ENCODE data around the gene EXOC7.
"Not testable (repeated sequence)": the region's sequence is repeated elsewhere in the genome, so short reads cannot be mapped to it uniquely, and the experiment has no call there.

EXOC7 gene

DNA sequence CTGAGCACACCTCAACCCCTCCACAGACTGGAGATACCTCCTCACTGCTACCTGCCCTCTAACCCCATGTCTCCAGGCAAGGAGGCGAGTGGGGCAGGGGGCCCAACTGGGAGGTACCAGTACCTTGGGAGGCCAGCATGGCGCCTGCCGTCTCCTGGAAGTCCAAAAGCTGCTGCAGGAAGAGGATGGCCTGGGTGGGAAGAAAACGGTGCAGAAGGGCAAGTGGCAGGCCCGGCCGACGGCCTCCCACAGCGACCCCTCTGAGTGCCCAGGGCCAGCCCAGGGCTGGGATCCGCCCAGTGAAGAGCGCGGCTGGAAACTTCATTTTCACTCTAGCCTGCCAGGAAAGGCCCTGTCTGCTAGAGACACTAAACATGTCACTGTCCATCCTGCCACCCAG lies 16.1 kb downstream of the EXOC7 start:
- DNase-seq (ENCODE audit: low read depth, low spot score) = no peak

DNA sequence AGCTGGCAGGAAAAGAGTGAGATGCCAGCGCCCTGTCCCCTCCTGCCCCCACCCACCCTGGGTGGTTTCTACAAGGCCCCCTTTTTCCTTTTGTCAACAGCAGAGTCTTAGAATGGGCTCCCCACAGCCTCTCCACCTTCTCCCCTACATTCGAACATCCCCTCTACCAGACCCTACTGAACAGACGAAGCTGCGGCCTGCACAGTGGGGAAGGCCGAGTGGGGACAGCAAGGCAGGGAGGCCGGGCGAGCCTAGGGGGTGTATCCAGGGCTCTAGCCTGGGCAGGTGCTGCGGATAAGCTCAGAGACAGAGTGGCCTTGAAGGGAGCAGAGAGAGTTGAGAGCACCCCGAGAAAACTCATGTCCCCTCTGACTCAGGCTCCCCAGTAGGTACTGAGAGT lies 17.2 kb downstream of the EXOC7 start:
- no peak for DNase-seq (ENCODE audit: low read depth, low spot score)

DNA sequence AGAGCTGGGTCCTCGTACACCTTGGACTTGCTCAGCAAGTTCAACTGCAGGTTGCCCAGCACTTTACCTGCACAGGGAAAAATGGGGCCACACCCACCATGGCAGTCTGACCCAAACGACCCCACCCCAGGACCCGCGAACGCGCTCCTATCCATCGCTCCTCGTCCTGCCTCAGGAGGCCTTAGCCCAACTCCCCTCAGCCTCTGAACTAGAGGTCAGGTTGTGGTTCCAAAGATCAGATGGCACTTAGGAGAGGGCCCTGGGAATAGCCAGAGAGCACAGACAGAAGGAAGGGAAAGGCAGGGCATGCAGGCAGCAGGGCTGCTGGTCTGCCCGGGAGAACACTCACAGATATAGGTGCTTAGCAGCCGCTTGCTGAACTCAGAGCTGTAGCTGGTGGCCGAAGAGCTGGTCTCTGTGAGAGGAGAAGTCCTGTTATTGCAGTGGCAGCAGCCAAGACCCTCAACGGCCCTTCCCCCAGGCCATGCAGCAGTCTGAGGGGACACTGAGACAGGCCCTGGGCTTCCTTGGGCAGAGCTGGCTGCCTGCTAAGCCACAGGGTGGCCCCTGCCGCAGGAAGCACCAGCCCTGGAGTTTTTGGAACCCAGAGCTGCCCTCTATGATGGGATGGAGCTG lies 17.7 kb downstream of the EXOC7 start:
- DNase-seq (ENCODE audit: low read depth, low spot score) = no peak

DNA sequence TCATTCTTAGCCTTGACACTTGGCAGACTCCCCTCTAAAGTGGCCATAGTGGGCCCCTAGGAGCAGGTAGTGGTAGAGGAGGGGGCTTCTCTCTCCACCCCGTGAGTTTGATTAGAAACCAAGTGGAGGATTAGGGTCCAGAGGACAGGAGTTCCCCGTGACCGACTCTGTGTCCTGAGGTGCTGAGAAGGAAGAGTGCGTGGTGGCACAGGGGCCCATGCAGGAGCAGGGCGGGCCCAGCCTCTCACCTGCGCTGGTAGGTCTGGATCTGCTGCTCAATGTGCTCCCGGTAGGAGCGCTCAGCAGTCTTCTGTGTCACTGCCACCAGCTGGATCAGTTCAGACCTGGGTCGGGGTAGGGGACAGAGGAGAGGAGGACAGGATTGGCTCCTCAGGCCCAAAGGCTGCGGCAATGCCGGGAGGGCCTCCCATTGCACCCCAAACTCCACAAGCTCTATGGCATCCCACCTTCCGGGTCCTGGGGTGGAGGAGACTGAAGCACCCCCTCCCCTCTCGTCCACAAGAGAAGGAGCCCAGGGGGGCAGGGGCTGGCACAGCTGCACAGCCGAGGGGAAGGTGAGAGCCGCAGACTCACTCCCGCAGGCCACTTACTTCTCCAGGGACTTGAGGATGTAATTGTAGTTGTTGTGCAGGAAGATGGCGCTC lies 18.4 kb downstream of the EXOC7 start:
- no peak for DNase-seq (ENCODE audit: low read depth, low spot score)

DNA sequence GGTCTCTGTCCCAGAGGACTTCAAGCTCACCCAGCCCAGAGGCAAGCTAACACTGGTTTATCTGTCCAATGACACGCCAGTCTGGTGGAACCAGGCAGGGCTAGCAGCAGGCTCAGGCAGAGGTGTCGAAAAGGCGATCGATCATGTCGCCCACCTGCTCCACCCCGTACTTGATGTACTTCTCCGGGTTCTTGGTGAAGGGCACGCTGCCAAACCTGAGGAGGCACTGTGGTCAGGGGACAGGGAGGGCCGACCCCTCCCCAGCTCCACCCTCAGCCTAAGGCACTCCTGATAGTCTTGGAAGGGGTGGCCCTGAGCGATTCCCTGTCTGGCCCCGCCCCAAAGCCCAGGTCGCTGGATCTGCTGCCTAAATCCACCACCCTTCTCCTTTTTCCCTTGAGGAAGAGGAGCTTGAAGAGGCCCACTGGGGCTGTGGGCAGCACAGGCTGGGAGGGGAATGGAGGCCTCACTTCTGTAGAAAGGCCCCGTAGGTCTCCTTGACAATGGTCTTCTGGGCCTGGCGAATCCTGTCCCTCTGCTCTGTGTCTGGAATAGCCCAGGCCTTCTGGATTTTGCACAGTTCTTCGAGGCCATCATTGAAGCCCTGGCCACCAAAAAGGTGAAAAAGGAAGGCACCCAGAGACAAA lies 19.9 kb downstream of the EXOC7 start:
- DNase-seq (ENCODE audit: low read depth, low spot score) = no peak

DNA sequence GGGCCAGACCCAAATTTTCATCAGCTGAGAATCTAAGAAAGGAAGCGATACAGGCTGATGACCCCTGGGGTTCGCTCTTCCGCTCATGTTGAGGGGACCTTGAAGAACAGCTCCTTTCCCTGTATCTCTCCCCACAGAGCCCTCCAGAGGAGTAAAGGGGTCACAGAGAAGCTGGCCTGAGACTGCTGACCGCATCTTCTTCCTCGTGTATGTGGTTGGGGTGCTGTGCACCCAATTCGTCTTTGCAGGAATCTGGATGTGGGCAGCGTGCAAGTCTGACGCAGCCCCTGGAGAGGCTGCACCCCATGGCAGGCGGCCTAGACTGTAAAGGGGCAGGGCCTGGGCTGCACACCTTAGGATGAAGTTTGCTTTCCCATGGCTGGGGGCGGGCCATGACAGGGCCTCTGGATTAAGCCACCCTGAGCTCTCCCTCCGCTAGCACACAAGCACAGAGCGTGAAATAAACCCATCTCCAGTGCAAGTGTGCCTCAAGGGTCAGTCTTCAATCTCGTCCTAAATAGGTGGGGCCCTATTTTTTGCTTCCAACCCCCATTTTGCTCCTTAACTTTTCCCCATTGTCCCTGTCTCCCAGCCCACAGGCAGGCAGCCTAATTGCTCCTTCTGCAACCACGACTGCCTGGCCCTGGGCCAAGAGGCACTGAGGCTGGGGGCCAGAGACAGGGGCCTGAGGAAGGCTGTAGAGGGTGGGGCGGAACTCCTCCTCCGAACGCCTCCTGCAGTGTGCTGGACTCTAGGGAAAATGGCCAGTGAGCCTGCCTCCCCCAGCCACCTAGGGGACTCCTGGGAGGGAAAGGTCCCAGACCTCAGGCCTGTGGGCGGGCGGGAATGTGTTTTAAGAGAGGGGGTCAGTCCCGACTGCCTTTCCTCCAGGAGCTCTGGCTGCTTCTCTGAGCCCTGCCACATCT lies 21.0 kb downstream of the EXOC7 start:
- no peak for DNase-seq (ENCODE audit: low read depth, low spot score)

DNA sequence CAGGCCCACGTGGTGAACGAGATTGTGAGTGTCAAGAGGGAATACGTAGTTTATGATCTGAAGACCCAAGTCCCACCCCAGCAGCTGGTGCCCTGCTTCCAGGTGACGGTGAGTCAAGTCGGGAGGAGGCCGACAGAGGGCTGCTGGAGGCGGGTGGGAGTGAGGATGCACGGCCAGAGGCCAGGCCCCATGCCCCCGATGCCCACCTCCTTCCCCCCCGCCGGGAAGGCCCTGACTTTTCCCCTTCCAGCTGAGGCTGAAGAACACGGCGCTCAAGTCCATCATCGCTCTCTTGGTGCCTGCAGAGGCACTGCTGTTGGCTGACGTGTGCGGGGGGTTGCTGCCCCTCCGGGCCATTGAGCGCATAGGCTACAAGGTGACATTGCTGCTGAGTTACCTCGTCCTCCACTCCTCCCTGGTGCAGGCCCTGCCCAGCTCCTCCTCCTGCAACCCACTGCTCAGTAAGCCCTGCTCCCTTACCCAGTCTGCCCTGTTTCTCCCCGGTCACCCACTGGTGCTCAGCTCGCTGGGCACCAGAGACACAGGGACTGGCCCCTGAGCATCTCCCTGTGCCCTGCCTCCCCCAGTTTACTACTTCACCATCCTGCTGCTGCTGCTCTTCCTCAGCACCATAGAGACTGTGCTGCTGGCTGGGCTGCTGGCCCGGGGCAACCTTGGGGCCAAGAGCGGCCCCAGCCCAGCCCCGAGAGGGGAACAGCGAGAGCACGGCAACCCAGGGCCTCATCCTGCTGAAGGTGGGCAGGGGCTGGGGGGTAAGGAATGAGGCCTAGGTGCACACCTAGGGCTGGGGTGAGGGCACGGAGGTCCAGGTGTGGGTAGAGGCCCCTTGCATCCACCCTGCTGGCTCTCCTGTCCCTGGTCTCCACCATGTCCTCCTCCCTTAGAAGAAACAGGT lies 22.0 kb downstream of the EXOC7 start:
- DNase-seq (ENCODE audit: low read depth, low spot score) = no peak

DNA sequence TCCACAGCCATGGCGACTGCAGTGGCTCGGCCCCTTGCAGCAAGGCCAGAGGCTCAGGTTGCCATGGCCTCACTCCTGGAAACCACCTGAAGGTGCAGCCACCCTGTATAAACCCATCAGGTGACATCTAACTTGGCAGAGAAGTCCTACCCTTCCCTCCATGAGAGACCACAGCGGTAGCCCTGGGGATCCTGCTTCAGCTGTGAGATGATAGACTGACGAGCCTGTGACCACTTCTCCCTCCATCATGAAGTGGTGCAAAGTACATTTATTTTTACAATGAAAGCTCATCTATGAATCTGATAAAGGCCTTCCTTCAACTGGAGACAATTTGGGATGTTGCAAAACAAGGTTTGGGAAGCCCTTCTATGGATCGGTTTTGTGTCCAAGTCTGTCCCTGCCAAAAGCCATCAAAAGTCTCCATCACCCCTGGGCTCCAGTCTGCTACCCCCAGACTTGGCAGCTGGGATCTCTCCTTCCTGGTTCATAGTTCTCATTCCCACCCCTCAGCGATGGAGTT lies 22.8 kb downstream of the EXOC7 start:
- DNase-seq (ENCODE audit: low read depth, low spot score) = no peak

DNA sequence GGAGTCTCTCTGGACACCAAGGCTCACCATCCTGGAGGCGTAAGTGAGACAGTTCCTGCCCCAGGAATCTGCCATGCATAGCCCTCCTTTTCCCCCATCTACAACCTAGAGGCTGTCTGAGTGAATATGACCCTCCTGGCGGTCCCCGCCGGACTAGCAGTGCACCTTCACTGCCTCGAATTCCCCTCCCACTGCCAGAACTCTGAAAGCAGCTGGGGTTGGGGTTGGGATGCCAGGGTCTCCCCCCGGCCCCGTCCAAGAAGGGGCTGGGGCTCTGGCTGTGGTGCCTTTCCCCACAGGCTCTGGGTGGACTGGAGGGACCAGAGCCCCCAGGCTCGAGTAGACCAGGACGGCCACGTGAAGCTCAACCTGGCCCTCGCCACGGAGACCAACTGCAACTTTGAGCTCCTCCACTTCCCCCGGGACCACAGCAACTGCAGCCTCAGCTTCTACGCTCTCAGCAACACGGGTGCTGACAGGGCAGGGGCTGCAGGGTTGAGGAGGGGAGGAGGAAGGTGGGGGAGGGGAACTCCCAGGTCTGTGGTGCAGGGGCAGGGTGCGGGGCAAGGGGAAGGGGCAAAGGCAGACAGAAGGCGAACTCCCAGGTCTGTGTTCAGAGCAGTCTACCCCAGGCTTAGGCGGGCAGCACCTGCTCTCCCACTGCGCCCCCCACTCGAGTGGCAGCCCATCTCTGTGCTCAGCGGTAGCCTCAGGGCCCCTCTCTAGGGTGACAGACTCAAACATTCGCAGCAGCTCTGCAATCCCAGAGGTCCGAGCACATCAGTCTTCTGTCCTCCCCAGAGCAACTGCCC lies 23.4 kb downstream of the EXOC7 start:
- DNase-seq (ENCODE audit: low read depth, low spot score) = no peak

DNA sequence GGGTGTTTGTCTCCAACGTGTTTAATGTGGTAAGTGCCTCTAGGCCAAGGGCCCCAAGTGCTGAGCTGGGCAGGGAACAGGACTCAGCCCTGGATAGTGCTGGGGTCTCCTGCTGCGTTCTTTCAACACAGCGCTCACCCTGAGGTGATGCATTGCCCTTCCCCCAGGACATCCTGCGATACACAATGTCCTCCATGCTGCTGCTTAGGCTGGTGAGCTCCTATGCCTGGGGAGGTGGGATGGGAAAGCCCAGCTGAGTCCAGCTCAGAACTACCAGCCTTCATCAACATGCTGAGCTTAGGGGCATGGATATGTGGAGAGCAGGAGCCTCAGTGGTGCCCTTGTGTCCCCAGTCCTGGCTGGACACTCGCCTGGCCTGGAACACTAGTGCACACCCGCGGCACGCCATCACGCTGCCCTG lies 24.0 kb downstream of the EXOC7 start:
- no peak for DNase-seq (ENCODE audit: low read depth, low spot score)

DNA sequence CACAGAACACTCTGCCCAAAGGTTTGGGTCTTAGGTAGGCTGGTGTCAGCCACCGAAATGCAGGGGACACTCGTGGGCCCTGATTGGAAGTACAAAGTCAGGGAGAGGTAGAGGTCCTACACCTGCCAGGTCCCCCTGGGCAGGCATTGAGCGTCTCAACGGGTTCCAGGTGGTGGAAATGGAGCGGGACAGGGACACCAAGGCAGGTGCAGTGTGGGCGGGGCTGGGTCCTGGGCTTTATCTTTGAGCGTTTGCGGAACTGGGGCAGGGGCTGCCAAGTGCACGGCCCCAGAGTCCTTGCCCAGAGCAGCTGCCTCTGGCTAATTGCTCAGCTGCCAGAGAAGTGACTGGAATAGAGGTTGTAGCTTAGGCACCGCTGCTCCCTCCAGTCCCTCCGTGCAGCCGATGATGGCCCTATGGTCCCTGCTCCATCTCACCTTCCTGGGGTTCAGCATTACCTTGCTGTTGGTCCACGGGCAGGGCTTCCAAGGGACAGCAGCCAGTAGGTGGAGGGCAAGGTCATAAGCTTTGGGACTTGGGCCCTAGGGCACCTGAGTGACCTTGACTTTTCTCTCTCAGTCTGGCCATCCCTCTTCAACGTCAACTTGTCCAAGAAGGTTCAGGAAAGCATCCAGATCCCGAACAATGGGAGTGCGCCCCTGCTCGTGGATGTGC lies 24.6 kb downstream of the EXOC7 start, which contains the start of gene ZACN:
TSS of gene ZACN (plus strand) at position 323 of the 675 bp plus-strand sequence. CDS start at position 406, 83 bp downstream.
- DNase-seq (ENCODE audit: low read depth, low spot score) = no peak

DNA sequence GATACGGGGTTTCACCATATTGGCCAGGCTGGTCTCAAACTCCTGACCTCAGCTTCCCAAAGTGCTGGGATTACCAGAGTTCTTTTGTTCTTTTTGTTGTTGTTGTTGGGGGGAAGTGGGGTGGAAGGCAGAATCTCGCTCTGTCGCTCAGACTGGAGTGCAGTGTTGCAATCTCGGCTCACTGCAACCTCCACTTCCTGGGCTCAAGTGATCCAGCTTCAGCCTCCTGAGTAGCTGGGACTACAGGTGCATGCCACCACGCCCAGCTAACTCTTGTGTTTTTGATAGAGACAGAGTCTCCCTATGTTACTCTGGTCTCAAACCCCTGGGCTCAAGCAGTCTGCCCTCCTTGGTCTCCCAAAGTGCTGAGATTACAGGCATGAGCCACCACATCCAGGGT lies 25.2 kb downstream of the EXOC7 start:
- not testable (repeated sequence) for DNase-seq (ENCODE audit: low read depth, low spot score)

DNA sequence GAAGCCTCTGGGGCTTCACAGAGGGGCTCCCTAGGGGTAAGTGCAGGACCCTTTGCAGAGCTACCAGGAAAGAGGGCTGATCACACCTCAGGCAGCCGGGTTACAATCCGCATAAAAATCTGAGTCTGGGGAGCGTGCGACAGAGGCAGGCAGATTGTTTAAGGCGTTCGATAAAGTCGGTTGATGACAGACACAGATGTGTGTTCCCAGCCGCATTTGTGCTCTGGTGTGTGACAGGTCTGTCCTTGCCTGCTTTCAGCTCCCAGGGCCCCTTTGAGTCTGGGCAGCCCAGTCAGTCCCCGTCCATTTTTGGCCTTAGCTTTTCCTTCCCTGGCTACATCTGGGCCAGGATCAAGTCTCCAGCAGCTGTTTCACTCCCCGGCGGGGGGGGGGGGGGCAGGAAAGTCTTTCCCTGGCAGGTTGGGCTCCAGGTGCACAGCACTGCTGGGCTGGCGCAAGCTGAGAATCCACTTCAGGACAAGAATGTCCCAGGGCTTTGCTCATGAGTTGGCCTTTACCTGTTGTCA lies 25.9 kb downstream of the EXOC7 start:
- no peak for DNase-seq (ENCODE audit: low read depth, low spot score)

DNA sequence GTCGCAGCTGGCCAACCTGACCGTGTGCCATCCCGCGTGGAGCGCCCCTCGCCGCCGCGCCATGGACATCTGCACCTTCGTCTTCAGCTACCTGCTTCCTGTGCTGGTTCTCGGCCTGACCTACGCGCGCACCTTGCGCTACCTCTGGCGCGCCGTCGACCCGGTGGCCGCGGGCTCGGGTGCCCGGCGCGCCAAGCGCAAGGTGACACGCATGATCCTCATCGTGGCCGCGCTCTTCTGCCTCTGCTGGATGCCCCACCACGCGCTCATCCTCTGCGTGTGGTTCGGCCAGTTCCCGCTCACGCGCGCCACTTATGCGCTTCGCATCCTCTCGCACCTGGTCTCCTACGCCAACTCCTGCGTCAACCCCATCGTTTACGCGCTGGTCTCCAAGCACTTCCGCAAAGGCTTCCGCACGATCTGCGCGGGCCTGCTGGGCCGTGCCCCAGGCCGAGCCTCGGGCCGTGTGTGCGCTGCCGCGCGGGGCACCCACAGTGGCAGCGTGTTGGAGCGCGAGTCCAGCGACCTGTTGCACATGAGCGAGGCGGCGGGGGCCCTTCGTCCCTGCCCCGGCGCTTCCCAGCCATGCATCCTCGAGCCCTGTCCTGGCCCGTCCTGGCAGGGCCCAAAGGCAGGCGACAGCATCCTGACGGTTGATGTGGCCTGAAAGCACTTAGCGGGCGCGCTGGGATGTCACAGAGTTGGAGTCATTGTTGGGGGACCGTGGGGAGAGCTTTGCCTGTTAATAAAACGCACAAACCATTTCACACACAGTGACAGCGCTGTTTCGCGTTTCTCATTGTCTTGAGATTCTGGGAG lies 26.6 kb downstream of the EXOC7 start:
- DNase-seq (ENCODE audit: low read depth, low spot score) = no peak

DNA sequence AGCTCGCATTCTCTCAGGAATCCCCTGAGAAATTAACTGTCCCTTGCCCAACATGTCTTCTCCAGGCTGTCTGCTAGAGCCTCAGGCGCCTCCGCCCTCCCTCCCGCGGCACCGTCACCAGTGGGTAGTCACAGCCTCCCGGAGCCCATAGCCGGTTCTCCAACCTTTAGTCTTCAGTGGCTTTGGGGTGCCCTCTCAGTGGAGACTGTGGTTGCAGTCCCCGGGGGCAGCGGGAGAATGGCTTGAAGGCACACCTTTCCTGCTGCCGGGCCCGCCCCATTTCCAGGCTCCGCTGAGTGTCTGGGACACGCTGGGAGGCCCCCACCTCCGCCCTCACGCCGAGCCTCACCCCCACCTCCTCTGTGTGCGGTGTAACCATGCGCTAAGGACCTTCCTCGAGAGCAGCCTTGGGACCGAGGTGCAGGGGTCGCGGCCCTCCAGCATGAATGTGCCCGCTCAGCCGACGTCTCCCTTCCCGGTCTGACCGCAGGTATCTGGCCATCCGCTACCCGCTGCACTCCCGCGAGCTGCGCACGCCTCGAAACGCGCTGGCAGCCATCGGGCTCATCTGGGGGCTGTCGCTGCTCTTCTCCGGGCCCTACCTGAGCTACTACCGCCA lies 27.3 kb downstream of the EXOC7 start:
- no peak for DNase-seq (ENCODE audit: low read depth, low spot score)

DNA sequence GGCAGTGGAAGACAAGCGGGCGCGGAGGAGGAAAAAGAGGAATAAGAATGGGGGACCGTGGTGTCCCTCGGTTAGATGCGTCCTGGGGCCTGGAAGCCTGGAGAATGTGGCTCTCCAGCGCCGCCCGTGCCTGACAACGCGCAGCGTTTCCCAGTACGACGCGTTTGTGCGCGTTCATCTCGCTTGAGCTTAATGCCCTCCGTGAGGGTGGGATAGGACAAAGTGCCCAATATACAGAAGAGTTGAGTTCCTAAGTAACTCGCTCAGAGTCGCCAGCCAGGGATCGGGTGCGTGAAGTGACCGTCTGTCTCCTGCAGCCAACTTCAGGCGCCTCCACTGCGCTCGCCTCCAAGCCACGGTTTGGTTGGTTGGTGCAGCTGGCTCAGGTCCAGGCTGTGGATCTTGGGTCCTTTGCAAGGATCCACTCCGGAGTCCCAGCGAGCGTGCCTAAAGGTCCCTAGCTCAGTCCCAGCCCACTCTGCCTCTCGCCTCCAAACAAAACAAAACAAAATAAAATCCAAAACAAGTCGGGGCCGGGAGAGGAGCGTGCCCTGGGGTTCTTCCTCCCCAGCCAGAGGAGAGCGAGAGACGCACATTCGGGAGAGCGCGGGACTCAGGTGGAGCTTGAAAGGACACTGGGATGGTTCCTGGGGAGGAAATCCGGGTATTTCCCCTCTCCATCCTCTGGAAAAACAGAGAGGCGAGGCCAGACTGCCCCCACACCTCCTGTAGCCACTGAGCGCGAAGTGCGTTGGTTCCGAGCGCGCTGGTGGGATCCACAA lies 28.0 kb downstream of the EXOC7 start:
- DNase-seq (ENCODE audit: low read depth, low spot score) = no peak

All from iPS DF 19.7 (cell line).